Measurements from ENCODE around the gene CKLF. TPM values are rescaled to one million over a fixed set of nuclear protein-coding genes. Genes with fewer than 3 reads are reported as not detected.
"Not testable (repeated sequence)": the region's sequence is repeated elsewhere in the genome, so short reads cannot be mapped to it uniquely, and the experiment has no call there.

Gene CKLF
- total and polyA plus RNA-seq, 2 donors, result 53.8 to 126 TPM

DNA sequence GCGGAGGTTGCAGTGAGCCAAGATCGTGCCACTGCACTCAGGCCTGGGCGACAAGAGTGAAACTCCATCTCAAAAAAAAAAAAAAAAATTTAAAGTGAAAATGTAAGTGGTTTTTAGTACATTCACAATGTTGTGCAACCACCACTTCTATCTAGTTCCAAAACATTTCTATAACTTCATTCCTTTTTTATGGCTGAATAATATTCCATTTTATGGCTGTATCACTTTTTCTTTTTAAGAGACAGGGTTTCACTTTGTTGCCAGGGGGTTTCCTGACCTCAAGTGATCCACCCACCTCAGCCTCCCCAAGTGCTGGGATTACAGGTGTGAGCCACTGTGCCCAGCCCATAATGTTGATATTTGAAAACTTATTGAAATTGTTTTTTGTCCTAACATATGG lies 40.4 kb downstream of the CKLF start:
- peaks cover 8 to 25% of the 10 kb centered on the region in 2 donors for H3K4me1 ChIP-seq (ENCODE audit: control insufficient read depth in 2 of 2, insufficient read depth in 2 of 2, low read length in 2 of 2)
- H3K27me3 ChIP-seq (ENCODE audit: control insufficient read depth in 2 of 2, insufficient read depth in 1 of 2, low read length in 1 of 2), result no peaks in the 10 kb centered on the region
- no peaks in the 10 kb centered on the region for H3K36me3 ChIP-seq (ENCODE audit: control insufficient read depth in 2 of 2, insufficient read depth in 2 of 2, low read length in 1 of 2)
- WGBS, result over 99% methylated on average over 3 of the region's 3 CpGs
- H3K4me3 ChIP-seq (ENCODE audit: low read length in 2 of 2), result no peak overlapping the region
- no peak for DNase-seq (ENCODE audit: low read depth in 6 of 9, low spot score in 9 of 9)
- H3K9me3 ChIP-seq (ENCODE audit: control insufficient read depth in 2 of 2, insufficient read depth in 1 of 2, low read length in 1 of 2), result no peaks in the 10 kb centered on the region
- H3K27ac ChIP-seq (ENCODE audit: low read depth in 1 of 2, low read length in 1 of 2), result no peak overlapping the region

DNA sequence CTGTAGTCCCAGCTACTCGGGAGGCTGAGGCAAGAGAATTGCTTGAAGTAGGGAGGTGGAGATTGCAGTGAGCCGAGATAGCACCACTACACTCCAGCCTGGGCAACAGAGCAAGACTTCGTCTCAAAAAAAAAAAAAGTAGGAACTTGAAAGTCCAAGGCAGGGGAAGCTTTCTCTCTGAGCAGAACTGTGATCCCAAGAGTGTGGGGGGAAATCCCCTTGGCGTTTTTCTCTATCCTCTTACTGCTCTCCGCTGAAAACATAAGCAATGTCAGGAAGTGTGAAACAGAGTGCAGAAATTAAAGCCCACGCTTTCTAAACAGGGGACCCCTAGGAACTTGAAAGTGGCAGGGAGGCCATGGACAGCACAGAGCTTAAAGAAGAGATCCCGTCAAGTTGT lies 42.4 kb downstream of the CKLF start:
- H3K27ac ChIP-seq (ENCODE audit: low read depth in 1 of 2, low read length in 1 of 2), result no peak overlapping the region
- H3K36me3 ChIP-seq (ENCODE audit: control insufficient read depth in 2 of 2, insufficient read depth in 2 of 2, low read length in 1 of 2), result no peaks in the 10 kb centered on the region
- no peaks in the 10 kb centered on the region for H3K9me3 ChIP-seq (ENCODE audit: control insufficient read depth in 2 of 2, insufficient read depth in 1 of 2, low read length in 1 of 2)
- H3K27me3 ChIP-seq (ENCODE audit: control insufficient read depth in 2 of 2, insufficient read depth in 1 of 2, low read length in 1 of 2), result no peaks in the 10 kb centered on the region
- no peak overlapping the region for H3K4me3 ChIP-seq (ENCODE audit: low read length in 2 of 2)
- H3K4me1 ChIP-seq (ENCODE audit: control insufficient read depth in 2 of 2, insufficient read depth in 2 of 2, low read length in 2 of 2), result peaks cover 9 to 16% of the 10 kb centered on the region in 2 donors
- no peak for DNase-seq (ENCODE audit: low read depth in 6 of 9, low spot score in 9 of 9)
- WGBS, result 85% methylated on average over 7 of the region's 7 CpGs

DNA sequence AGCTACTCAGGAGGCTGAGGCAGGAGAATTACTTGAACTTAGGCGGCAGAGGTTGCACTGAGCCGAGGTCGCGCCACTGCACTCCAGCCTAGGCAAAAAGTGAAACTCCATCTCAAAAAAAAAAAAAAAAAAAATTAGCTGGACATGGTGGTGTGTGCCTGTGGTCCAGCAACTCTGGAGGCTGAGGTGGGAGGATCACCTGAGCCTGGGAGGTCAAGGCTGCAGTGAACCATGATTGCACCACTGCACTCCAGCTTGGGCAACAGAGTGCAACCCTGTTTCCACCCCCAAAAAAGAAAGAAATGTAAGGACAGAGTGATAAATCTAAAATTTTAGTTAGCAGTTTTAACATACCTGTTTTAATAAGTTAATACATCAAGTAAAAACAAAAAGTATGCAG lies 44.2 kb downstream of the CKLF start:
- not testable (repeated sequence) for DNase-seq (ENCODE audit: low read depth in 6 of 9, low spot score in 9 of 9)

DNA sequence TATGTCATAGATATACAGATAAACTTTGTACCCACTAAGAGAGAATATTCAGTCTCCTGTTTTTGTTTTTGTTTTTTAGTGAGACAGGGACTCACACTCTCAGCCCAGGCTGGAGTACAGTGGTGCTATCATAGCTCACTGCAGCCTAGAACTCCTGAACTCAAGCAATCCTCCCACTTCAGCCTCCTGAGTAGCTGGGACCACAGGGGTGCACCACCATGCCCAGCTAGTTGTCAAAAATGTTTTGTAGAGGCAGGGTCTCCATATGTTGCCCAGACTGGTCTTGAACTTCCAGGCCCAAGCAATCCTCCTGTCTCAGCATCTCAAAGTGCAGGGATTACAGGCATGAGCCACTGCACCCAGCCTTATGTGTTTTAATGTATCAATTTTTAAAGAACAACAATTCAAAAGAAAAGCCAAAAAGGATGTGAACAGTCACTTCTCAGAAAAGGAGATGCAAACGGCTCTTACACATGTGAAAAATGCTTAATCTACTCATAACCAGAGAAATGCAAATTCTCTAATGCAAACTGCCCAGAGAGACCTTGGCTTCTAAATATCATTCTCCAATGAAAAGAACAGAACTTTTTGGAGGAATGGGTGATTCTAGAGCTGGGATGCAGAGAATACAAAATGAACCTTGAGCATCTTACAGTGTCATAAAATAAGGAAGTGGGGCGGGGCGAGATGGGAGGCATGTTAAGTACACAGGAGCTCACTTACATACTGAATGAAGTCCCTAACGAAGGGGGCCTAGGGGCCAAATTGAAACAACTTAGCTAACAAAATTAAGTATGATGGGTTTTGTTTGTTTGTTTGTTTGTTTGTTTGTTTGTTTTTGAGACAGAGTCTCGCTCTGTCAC lies 44.8 kb downstream of the CKLF start:
- H3K27ac ChIP-seq (ENCODE audit: low read depth in 1 of 2, low read length in 1 of 2), result no peak overlapping the region
- DNase-seq (ENCODE audit: low read depth in 6 of 9, low spot score in 9 of 9), result no peak
- WGBS, result 89% methylated on average over 5 of the region's 5 CpGs
- no peaks in the 10 kb centered on the region for H3K36me3 ChIP-seq (ENCODE audit: control insufficient read depth in 2 of 2, insufficient read depth in 2 of 2, low read length in 1 of 2)
- H3K9me3 ChIP-seq (ENCODE audit: control insufficient read depth in 2 of 2, insufficient read depth in 1 of 2, low read length in 1 of 2), result peaks cover 0 to 15% of the 10 kb centered on the region in 2 donors
- H3K4me1 ChIP-seq (ENCODE audit: control insufficient read depth in 2 of 2, insufficient read depth in 2 of 2, low read length in 2 of 2), result peaks cover 2 to 11% of the 10 kb centered on the region in 2 donors
- H3K4me3 ChIP-seq (ENCODE audit: low read length in 2 of 2), result no peak overlapping the region
- no peaks in the 10 kb centered on the region for H3K27me3 ChIP-seq (ENCODE audit: control insufficient read depth in 2 of 2, insufficient read depth in 1 of 2, low read length in 1 of 2)

More for the DNA sequence above, 44.2 kb downstream of the CKLF start:
- not testable (repeated sequence) for H3K4me3 ChIP-seq (ENCODE audit: low read length in 2 of 2); H3K9me3 ChIP-seq (ENCODE audit: control insufficient read depth in 2 of 2, insufficient read depth in 1 of 2, low read length in 1 of 2); H3K27me3 ChIP-seq (ENCODE audit: control insufficient read depth in 2 of 2, insufficient read depth in 1 of 2, low read length in 1 of 2); H3K36me3 ChIP-seq (ENCODE audit: control insufficient read depth in 2 of 2, insufficient read depth in 2 of 2, low read length in 1 of 2); H3K27ac ChIP-seq (ENCODE audit: low read depth in 1 of 2, low read length in 1 of 2)
- H3K4me1 ChIP-seq (ENCODE audit: control insufficient read depth in 2 of 2, insufficient read depth in 2 of 2, low read length in 2 of 2), result peaks cover 2 to 11% of the 10 kb centered on the region in 2 donors
- 98% methylated on average over 4 of the region's 4 CpGs for WGBS

DNA sequence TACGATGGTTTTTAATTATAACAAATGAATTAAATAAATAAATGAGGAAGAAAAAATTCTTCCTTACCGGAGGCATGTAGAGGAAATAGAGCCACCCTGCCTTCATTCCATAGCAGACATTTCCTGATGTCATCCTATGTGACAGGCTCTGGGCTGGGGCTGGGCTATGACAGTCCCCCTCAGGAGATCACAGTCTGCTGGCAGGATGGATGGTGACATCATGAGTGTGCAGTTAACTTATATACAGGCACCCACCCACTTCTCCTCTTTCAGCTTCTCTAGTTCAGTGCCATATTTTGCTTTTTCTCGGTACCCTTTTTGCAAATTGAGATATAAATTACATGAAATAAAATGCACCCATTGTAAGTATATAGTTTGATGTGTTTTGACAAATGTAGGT lies 45.7 kb downstream of the CKLF start:
- Histone ChIP-seq H3K9me3 (ENCODE audit: control insufficient read depth in 2 of 2, insufficient read depth in 1 of 2, low read length in 1 of 2) (peaks cover 0 to 15% of the 10 kb centered on the region in 2 donors), H3K4me1 (ENCODE audit: control insufficient read depth in 2 of 2, insufficient read depth in 2 of 2, low read length in 2 of 2) (peaks cover 2 to 12% of the 10 kb centered on the region in 2 donors), H3K27me3 (ENCODE audit: control insufficient read depth in 2 of 2, insufficient read depth in 1 of 2, low read length in 1 of 2) (no peaks in the 10 kb centered on the region), H3K27ac (ENCODE audit: low read depth in 1 of 2, low read length in 1 of 2) (no peak overlapping the region), H3K4me3 (ENCODE audit: low read length in 2 of 2) (no peak overlapping the region), H3K36me3 (ENCODE audit: control insufficient read depth in 2 of 2, insufficient read depth in 2 of 2, low read length in 1 of 2) (no peaks in the 10 kb centered on the region)
- WGBS, result 84% methylated on average over 3 of the region's 3 CpGs
- DNase-seq (ENCODE audit: low read depth in 6 of 9, low spot score in 9 of 9), result no peak

DNA sequence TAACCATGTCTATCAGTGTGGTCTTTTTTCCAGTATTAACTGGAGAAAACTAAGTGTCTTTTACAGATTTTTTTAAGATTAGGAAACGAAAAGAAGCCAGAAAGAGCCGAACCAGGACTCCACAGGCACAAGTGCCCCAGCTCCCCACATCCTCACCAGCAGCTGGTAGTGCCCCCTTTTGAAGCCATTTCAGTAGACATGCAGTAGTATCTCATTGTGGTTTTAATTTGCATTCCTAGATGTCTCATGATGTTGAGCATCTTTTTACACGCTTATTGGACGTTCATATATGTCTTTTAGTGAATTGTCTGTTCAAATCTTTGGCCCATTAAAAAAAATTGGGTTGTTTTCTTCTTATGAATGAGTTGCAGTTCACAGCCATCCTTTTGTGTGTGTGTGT lies 47.4 kb downstream of the CKLF start:
- Histone ChIP-seq H3K4me1 (ENCODE audit: control insufficient read depth in 2 of 2, insufficient read depth in 2 of 2, low read length in 2 of 2) (peaks cover 9 to 24% of the 10 kb centered on the region in 2 donors), H3K27me3 (ENCODE audit: control insufficient read depth in 2 of 2, insufficient read depth in 1 of 2, low read length in 1 of 2) (no peaks in the 10 kb centered on the region), H3K36me3 (ENCODE audit: control insufficient read depth in 2 of 2, insufficient read depth in 2 of 2, low read length in 1 of 2) (no peaks in the 10 kb centered on the region), H3K27ac (ENCODE audit: low read depth in 1 of 2, low read length in 1 of 2) (no peak overlapping the region), H3K9me3 (ENCODE audit: control insufficient read depth in 2 of 2, insufficient read depth in 1 of 2, low read length in 1 of 2) (peaks cover 0 to 15% of the 10 kb centered on the region in 2 donors), H3K4me3 (ENCODE audit: low read length in 2 of 2) (no peak overlapping the region)
- peak in 1 of 9 donors; percentile 57 for DNase-seq (ENCODE audit: low read depth in 6 of 9, low spot score in 9 of 9)
- WGBS, result 62% methylated on average over 4 of the region's 4 CpGs

DNA sequence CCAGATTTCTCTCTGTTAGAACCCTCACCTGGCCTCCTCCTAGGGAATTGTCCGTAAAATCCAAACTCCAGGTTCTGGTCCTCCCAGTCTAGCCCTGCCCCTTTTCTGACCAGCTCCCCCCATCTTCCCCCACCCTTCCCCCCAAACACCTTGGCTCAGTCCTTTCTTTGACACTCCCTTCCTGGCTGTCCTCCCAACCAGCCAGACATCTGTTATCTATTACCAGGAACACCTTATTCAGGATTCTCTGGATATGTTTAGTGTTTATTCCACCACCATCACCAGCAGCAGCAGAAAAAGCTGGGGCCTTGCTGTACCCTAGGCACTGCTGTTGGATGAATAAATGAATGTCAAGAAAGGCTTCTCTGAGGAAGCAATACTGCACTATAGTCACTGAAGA lies 48.1 kb downstream of the CKLF start:
- peaks cover 0 to 15% of the 10 kb centered on the region in 2 donors for H3K9me3 ChIP-seq (ENCODE audit: control insufficient read depth in 2 of 2, insufficient read depth in 1 of 2, low read length in 1 of 2)
- 100% methylated on average over 1 of the region's 1 CpG for WGBS
- H3K27me3 ChIP-seq (ENCODE audit: control insufficient read depth in 2 of 2, insufficient read depth in 1 of 2, low read length in 1 of 2), result no peaks in the 10 kb centered on the region
- no peak for DNase-seq (ENCODE audit: low read depth in 6 of 9, low spot score in 9 of 9)
- H3K4me1 ChIP-seq (ENCODE audit: control insufficient read depth in 2 of 2, insufficient read depth in 2 of 2, low read length in 2 of 2), result peaks cover 11 to 24% of the 10 kb centered on the region in 2 donors
- no peaks in the 10 kb centered on the region for H3K36me3 ChIP-seq (ENCODE audit: control insufficient read depth in 2 of 2, insufficient read depth in 2 of 2, low read length in 1 of 2)
- no peak overlapping the region for H3K27ac ChIP-seq (ENCODE audit: low read depth in 1 of 2, low read length in 1 of 2)
- no peak overlapping the region for H3K4me3 ChIP-seq (ENCODE audit: low read length in 2 of 2)

DNA sequence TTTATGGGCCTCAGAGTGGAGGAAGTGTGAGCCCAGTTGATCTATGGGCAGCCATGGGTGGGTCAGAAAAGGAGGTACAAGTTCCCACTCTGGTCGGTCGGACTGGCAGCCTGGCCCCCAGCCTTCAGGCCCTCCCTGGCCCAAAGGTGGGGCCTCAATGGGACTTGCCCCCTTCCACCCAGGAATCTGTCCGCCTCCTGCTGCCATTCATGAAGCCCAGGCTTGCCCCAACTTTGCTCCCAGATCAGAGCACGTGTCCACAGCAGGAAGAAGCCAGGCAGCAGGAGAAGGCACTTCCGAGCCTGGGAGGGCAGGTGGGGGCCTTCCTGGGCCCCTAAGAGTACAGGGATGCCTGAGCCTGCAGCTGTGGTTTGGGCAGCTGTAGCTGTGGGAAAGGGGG lies 49.1 kb downstream of the CKLF start:
- H3K9me3 ChIP-seq (ENCODE audit: control insufficient read depth in 2 of 2, insufficient read depth in 1 of 2, low read length in 1 of 2), result peaks cover 0 to 19% of the 10 kb centered on the region in 2 donors
- no peaks in the 10 kb centered on the region for H3K36me3 ChIP-seq (ENCODE audit: control insufficient read depth in 2 of 2, insufficient read depth in 2 of 2, low read length in 1 of 2)
- WGBS, result 89% methylated on average over 5 of the region's 5 CpGs
- H3K27ac ChIP-seq (ENCODE audit: low read depth in 1 of 2, low read length in 1 of 2), result no peak overlapping the region
- no peak overlapping the region for H3K4me3 ChIP-seq (ENCODE audit: low read length in 2 of 2)
- no peaks in the 10 kb centered on the region for H3K27me3 ChIP-seq (ENCODE audit: control insufficient read depth in 2 of 2, insufficient read depth in 1 of 2, low read length in 1 of 2)
- H3K4me1 ChIP-seq (ENCODE audit: control insufficient read depth in 2 of 2, insufficient read depth in 2 of 2, low read length in 2 of 2), result peaks cover 21 to 34% of the 10 kb centered on the region in 2 donors
- DNase-seq (ENCODE audit: low read depth in 6 of 9, low spot score in 9 of 9), result no peak

DNA sequence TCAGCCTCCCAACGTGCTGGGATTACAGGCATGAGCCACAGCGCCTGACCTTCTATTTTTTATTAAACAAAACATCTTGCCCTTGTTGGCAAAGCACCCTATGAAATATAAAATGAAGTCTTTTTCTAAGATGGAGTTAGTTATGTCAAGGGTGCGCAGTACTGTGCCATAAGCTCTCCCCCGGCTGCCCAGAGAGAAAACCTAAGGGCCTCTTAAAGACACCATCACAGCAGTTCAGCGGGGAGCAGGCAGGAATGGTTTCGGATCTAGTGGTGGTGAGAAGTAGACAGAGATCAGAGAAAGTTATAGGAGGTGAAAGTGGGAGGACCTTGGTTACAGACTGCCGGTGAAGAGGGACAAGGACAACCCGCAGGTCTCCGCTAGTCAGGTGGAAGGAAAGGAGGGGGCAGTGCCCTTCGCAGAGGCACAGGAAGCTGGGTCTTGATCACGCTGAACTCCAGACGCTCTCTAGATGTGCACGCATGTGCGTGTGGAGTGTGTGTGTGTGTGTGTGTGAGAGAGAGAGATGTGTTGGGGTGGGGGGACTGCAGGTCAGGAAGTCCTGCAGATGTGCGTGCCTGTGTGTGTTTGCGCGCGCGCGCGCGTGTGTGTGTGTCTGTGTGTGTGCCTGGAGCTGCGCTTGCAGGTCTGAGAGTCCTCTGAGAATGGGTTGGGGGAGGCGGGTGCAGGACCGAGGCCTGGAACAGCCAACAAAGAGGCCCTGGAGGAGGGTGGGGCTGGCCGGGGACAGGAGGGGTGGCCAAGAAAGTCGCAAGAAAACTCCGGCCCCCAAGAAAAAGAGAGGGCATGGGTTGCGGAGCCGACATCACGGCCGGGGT lies 51.4 kb downstream of the CKLF start:
- Histone ChIP-seq H3K4me1 (ENCODE audit: control insufficient read depth in 2 of 2, insufficient read depth in 2 of 2, low read length in 2 of 2) (peaks cover 30 to 48% of the 10 kb centered on the region in 2 donors), H3K27me3 (ENCODE audit: control insufficient read depth in 2 of 2, insufficient read depth in 1 of 2, low read length in 1 of 2) (no peaks in the 10 kb centered on the region), H3K9me3 (ENCODE audit: control insufficient read depth in 2 of 2, insufficient read depth in 1 of 2, low read length in 1 of 2) (peaks cover 0 to 19% of the 10 kb centered on the region in 2 donors), H3K36me3 (ENCODE audit: control insufficient read depth in 2 of 2, insufficient read depth in 2 of 2, low read length in 1 of 2) (peaks cover 1 to 8% of the 10 kb centered on the region in 2 donors), H3K27ac (ENCODE audit: low read depth in 1 of 2, low read length in 1 of 2) (peak overlapping the region; percentile 86 to 94), H3K4me3 (ENCODE audit: low read length in 2 of 2) (peak overlapping the region; percentile 65 to 93)
- DNase-seq (ENCODE audit: low read depth in 6 of 9, low spot score in 9 of 9), result peak; percentile 51 to 92 (median 78)
- 12% methylated on average over 32 of the region's 32 CpGs for WGBS
